ENCODE results near the gene ZFP92.
A peak's percentile ranks its signal among the peaks of the same experiment; 100 is the strongest.

Gene ZFP92

DNA sequence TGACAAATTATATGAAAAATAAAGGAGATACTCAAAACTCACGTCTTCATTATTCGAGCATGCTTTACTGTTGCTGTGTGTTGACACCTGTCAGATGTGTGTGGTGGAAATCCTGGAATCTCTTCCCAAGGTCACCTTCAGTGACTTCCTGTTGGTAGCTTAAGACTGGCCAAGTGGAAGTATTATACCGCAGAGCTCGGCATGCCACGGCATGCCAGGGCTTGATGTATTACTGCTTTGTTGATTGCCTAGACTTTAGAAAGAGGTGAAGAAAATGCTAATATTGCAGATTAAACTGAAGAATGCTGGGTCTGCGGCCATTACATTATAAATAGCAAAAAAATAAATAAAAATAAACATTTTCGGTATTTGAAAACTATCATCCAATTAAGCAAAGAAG, 30.0 kb downstream of the ZFP92 start:
- no peak for DNase-seq

DNA sequence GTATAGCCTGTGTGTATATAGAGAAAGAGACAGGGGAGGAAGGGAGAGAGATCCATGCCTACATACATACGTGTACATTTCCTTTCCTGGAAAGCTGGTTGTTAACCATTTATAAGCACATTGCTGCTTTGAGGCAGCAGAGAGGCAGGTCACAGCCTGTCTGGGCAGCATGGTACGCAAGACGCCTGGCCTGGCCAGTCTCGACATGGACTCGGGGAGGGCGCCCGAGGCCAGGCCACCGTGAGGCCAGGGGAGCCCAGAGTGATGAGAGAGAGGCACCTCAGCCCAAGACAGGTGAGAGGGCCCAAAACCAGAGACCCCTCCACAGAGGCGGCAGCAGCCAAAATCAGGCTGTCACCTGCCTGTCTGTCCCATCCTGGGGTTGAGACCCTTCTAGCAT, 30.7 kb downstream of the ZFP92 start:
- DNase-seq: no peak

- no peak for DNase-seq
Measured at GRCh38 chrX:153442463-153442862, 31.2 kb downstream of the ZFP92 start.

DNA sequence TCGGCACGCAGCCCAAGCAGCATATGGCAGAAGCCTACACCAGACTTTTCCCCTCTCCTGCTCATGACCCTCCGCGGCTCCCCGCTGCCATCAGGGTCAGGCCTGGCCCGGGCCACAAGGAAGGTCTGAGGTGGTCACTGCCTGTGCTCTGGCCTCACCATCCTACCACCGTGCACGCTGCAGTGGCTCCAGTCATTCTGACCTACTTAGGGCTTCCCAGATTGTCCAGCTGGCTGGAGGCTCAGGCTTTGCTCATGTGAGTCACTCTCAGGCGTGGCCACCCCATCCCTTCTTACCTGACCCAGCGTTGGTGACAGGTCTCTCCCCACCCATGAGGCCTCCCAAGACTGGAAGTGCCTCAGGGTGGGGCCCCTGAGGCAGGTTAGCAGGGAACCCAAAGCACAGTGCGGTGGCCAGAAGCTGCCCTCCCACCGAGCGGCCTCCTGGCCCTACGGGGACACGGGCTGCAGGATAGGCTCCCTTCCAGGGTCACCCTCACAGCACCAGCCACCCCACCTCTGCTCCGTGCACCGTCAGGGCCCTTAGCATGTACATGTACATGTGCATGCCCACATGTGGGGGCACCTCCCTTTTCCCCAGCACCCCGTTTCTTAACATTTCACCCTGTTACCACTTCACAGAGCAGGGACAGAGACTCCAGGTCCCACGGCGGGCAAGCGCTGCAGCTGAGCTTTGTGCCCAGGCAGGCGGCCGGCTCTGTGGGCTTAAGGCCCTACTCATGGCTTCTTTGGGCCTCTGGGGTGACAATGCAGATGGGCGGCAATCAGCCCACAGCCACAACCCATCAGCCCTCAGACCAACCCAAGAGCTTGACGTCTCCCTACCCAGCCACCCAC, 32.4 kb downstream of the ZFP92 start:
- no peak for DNase-seq

- DNase-seq: no peak
Measured at GRCh38 chrX:153444333-153445011, 33.2 kb downstream of the ZFP92 start.

DNA sequence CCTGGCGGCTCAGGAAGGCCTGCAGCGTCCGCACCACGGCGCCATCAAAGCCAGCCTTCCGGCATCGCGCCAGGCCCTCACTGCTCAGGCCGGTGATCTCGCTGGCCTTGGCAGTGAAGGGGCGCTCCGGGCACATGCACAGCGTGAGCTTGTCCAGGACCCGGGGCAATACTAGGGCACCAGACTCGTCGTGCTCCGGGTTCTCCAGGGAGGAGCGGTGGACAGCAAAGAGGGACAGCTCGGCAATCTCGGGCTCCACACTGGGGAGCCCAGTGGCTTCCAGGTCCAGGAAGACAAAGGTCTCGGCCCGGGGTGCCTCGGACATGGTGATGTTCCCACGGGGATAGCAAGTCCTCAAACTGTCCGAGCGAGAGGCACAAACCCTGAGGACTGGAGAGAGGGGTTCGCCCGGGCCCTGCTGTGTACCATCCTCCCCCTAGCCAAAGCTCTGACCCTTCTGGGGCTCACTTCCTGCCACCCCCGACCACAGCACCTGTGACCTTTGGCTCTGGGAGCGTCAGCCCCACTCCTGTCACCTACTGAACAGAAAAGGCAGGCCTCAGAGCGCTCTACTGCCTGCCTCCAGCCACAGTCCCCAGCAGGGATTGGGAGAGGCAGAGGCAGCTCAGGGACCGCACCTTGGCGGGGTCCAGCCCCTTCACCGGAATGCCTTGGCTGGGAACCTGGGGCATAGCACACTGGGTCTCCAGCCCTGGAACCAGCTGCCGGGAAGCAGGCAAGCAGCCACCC, 34.0 kb downstream of the ZFP92 start:
- no peak for DNase-seq

DNA sequence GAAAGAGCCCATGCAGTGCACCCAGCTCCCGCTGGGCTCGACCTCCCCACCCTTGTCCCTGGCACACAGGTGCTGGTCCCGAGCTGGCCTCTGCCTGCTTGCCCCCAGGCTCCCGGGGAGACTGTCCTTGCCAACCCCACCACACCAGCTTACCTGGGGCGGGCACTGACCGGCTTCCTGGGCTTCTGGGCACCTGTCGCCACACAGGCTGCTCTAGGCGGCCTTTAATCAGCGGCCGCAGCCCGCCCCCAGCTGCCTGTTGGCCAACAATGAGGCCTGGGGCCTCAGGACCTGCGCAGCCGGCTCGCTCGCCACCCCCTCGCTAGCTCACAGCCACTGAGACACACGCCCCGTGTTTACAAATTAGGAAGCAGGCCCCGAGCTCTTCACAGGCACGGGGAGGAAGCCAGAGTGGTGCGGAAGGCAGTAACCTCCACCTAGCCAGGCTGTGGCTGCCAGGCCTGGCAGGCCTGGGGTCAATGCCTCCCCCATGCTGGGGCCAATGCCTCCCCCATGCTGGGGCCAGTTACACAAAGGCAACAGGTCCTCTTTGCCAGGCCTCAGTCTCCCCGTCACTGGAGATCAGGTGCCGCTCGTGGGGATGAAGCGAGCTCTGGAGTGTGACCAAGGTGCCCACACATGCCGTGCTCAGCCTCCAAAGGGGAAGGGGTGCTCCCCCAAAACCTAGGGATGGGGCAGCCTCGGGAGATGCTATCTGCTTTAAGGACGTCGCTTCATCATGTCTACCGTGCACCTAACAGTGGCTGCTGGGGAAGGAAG, 34.8 kb downstream of the ZFP92 start, which contains the start of gene TREX2:
Gene TREX2, minus strand, starts transcription at position 201 of the 780 bp plus-strand sequence. CDS start 626 bp downstream, outside the sequence.
- DNase-seq: no peak

DNA sequence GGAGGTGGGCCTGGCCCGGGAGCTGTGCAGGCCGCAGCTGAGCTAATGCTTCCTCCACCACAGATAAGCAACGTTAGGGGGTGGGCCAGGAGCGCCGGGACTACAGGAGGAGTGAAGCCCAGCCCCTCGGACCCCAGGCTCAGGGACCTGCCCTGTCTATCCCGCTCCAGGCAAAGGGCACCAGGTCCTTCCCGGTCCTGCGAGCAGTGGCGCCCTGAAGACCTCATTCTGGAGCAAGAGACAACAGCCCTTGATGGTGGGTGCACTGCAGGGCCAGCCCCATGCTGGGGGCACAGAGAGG, 35.3 kb downstream of the ZFP92 start:
- no peak for DNase-seq

GRCh38 chrX:153446950-153447580, 35.8 kb downstream of the ZFP92 start:
- DNase-seq: no peak

- DNase-seq: no peak
Measured at GRCh38 chrX:153447581-153447960, 36.3 kb downstream of the ZFP92 start.

DNA sequence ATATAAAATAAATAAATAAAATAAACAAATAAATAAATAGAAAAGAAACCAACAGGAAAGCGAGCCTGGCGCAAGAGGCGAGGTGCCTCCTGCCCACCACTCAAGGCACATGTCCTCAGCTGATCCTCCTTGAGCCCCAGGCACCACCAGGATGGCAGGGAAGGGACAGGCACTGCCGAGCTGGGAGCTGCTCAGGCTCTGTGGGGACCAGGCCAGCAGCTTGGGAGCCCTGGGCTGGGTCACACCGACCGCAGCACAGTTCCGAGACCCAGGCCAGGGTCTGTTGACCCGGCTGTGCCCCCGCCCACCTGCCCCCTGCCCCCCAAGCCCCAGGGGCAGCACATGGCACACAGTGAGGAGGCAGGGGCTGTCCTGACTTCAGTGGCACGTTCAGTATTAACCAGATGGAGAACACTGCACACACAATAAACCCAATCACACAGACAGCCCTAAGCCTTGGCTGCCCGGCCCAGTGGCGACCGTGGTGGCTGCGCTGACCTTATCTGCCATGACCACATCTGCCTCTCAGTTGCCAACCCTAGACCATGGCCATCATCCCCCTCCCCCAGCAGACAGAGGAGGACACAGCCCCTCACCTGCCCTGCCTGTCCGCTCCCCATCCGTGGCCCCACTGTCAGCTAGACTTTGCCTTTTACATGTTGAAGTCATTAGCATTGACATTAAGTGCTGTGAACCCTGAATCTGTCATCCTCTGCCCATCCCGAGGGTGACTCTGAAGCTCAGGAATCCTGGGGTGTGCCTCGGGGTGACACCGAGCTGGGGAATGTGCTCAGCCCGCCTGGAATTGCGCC, 37.5 kb downstream of the ZFP92 start:
- no peak for DNase-seq

DNA sequence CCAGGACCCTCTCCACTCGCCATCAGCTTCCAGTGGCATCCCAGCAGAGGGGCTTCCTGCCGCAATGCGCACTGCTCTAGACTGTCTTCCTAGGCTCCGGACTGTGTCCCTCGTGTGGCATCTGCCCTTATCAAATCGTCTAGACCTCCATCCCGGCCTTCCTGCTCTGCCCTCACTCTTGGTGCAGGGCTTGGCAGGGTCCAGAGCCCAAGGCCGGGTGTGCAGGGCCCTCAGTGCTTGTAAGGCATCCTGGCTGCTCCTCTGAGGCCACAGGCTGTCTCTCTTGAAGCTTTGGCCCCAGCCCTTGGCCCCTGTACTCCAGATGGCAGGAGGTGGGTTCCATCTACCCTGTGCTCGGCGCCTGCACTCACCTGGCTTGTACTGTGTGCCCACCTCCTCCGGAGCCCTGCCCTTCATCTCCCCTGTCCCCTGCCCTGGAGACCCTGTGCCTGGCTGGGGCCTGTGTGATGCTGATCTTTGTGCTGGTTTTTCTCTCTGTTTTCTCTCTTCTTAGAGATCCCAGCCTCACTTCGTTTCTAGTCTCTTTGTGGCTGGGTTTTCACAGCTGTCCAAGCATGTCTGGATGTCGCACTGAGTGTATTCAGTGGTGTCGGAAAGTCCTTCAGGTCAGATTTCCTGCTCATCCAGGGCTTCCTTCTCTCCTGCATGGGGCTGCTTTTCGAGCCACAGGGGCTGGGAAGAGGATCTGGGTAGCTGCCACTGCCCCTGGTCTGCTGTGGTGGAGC, 38.3 kb downstream of the ZFP92 start:
- no peak for DNase-seq

DNA sequence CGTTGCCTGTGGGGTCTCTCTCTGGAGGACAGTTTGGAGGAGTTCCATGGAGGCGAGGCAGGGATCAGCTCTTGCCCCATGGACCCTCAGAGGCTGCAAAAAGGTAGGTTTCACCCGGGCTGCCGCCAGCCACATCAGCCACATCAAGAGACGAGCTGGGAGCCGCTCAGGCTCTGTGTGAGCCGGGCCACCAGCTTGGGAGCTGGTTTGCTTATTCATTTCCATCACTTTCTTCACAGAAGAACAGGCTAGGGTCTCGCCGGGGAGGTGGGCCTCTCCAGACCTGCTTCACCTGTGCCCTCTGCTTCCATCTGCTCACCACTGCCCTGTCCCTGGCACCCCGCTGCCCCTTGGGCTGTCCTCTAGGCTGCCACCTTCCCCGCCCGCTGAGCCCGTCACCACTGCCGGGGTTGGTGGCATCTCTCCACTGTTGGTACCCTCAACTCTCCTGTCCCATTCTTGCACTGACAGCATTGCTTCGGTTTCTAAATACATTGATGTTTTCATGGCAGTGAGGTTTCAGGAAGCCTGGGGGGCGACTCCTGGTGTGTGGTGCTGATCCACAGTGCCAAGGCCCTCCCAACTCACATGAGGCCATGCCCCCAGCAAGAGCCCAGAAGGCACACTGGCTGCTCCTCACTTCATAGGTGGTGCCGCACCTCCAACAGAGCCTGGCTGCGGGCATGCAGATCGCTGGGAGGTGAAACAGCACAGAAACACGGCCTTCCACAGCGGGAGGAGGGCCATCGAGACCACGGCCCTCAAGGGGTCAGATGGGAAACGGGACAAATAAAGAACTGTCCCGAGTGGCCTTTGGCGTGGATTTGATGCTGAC, 39.1 kb downstream of the ZFP92 start:
- no peak for DNase-seq

GRCh38 chrX:153450949-153451277, 39.6 kb downstream of the ZFP92 start:
- DNase-seq: peak; percentile 14

DNA sequence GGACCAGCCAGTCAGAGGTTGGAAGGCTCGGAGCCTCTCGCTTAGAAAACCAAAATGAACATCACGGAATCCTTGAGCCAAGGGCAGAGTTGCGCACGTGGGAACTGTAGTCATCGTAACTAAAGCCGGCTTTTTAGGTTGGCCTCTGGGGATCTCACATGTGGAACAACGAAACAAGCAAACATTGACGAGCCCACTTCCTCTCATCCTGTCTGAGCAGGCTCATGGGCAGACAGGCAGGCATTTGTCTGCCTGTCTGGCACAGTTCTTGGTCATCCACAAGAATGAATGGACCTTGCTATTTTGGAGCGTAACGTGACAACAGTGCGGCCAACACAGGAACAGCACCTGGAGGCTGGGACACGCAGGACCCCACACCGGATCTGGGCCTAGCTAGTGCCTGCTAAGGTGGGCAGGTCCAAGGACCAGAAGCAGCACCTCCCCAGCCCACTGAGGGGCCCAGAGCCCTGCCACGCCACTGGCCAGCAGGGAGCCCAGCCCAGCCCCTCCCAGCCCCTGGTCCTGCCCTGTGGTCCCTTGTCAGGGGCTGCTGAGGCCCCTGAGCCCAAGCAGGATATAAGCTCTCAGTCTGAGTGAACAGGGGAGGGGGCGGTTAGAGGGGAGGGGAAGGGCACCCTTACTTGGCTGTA, 43.8 kb downstream of the ZFP92 start:
- DNase-seq: no peak

DNA sequence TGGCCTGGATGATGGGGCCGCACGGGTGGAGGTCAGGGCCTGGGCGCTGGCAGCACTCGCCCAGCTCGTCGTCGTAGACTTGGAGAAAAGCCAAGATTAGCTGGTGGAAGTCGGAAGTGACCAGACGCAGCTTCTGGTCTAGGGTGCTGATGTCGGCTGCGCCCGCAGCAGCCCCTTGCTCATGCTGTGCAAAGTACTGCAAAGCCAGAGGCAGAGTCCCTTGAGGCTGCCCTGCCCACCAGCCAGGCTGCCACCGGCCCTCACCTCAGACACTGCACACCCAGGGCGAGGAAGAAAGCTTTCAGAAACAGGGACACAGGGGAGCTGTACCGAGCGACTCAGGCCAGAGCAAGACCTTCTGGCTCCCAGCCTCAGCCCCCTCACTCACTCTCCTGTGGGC, 44.3 kb downstream of the ZFP92 start:
- DNase-seq: no peak

GRCh38 chrX:153456161-153456560, 44.9 kb downstream of the ZFP92 start:
- no peak for DNase-seq

- no peak for DNase-seq
Measured at GRCh38 chrX:153456704-153457103, 45.4 kb downstream of the ZFP92 start.

- DNase-seq: no peak
Measured at GRCh38 chrX:153457136-153457825, 46.0 kb downstream of the ZFP92 start.

All from femur (tissue), 1 donor.